ENCODE measurements around the gene CLDN8. TPM values are rescaled to one million over a fixed set of nuclear protein-coding genes. Genes with fewer than 3 reads are reported as not detected.

Gene CLDN8
- total RNA-seq, 2 experiments from 2014 or later = not detected

GRCh38 chr21:30227633-30228404 is 11.9 kb upstream of the CLDN8 start:
- Mint-ChIP-seq H3K4me3 (no peak overlapping the region), H3K36me3 (no peaks in the 10 kb centered on the region), H3K27ac (no peak overlapping the region), H3K9me3 (peaks cover 2% of the 10 kb centered on the region), H3K27me3 (no peaks in the 10 kb centered on the region), H3K4me1 (no peaks in the 10 kb centered on the region)
- no peak for DNase-seq

DNA sequence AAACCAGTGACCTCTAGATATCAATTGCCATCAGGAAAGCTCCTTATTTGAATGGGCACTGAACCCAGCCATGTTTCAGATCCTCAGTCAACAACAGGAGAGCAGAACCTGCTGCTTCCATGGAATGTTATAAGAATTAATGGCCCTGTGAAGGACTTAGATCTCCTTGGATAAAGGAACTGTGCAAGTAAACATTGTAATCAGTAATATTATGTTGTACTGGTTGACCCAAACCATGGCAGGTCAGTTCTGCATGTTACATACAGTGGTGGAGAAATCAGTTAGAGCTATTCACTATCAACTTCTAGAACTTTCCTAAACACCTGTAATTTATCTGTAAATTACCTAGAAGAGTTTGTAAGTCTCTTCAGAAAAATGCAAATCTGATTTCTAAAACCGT is 11.2 kb upstream of the CLDN8 start:
- H3K27me3 Mint-ChIP-seq = no peaks in the 10 kb centered on the region
- no peaks in the 10 kb centered on the region for H3K4me1 Mint-ChIP-seq
- DNase-seq = no peak
- H3K27ac Mint-ChIP-seq = no peak overlapping the region
- H3K9me3 Mint-ChIP-seq = peaks cover 2% of the 10 kb centered on the region
- no peaks in the 10 kb centered on the region for H3K36me3 Mint-ChIP-seq
- H3K4me3 Mint-ChIP-seq = no peak overlapping the region

DNA sequence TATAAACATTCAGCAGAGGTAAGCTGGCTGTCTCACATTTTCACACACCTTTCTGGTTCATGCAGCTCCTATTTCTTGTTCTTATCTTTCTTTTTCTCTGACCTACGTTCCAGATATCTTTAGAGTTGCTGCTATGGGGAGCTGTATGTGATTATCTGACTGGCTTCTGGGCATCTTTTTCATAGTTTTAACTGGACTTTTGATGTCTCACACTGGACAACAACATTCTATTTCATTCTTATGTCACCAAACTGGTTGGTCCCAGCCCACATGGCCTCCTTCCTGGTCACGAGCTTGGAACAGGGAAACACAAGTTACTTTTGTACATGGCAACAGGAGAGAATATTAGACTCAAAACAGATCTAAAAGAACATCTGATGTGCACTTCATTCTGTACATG is 7.7 kb upstream of the CLDN8 start:
- H3K36me3 Mint-ChIP-seq = no peaks in the 10 kb centered on the region
- no peaks in the 10 kb centered on the region for H3K27me3 Mint-ChIP-seq
- no peak overlapping the region for H3K27ac Mint-ChIP-seq
- no peaks in the 10 kb centered on the region for H3K9me3 Mint-ChIP-seq
- no peak overlapping the region for H3K4me3 Mint-ChIP-seq
- no peaks in the 10 kb centered on the region for H3K4me1 Mint-ChIP-seq
- DNase-seq = no peak

GRCh38 chr21:30222724-30223123 is 6.8 kb upstream of the CLDN8 start:
- no peak overlapping the region for H3K4me3 Mint-ChIP-seq
- H3K27me3 Mint-ChIP-seq = no peaks in the 10 kb centered on the region
- DNase-seq = no peak
- no peaks in the 10 kb centered on the region for H3K36me3 Mint-ChIP-seq
- H3K9me3 Mint-ChIP-seq = no peaks in the 10 kb centered on the region
- H3K27ac Mint-ChIP-seq = no peak overlapping the region
- H3K4me1 Mint-ChIP-seq = no peaks in the 10 kb centered on the region

DNA sequence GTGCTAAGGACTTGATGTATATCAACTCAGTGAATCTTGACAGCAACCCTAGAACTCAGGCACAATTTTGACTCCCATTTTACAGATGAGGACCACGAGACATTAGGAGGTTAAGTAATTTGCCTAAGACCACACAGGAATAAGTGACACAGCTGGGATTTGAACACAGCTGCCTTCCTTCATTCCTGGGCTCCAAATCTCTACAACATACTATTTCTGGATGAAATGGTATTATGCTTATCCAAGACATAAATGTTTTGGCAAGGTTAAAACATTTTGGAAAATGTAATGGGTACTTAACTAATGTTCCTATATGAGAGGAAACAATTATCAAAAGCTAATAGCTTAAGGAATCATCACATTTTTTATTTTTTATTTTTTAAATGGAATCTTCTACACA is 4.8 kb downstream of the CLDN8 start:
- Mint-ChIP-seq H3K27me3 (peaks cover 6% of the 10 kb centered on the region), H3K9me3 (no peaks in the 10 kb centered on the region)

GRCh38 chr21:30209601-30210000 is 6.3 kb downstream of the CLDN8 start:
- peaks cover 6% of the 10 kb centered on the region for H3K27me3 Mint-ChIP-seq
- no peaks in the 10 kb centered on the region for H3K36me3 Mint-ChIP-seq
- no peaks in the 10 kb centered on the region for H3K4me1 Mint-ChIP-seq
- no peak overlapping the region for H3K4me3 Mint-ChIP-seq
- H3K9me3 Mint-ChIP-seq = no peaks in the 10 kb centered on the region
- no peak for DNase-seq
- H3K27ac Mint-ChIP-seq = no peak overlapping the region

More for the DNA sequence above, 4.8 kb downstream of the CLDN8 start:
- H3K27ac Mint-ChIP-seq = no peak overlapping the region
- H3K4me1 Mint-ChIP-seq = no peaks in the 10 kb centered on the region
- H3K36me3 Mint-ChIP-seq = no peaks in the 10 kb centered on the region
- DNase-seq = no peak
- no peak overlapping the region for H3K4me3 Mint-ChIP-seq

- H3K27me3 Mint-ChIP-seq = no peaks in the 10 kb centered on the region
- H3K9me3 Mint-ChIP-seq = no peaks in the 10 kb centered on the region
- H3K27ac Mint-ChIP-seq = no peak overlapping the region
- no peaks in the 10 kb centered on the region for H3K36me3 Mint-ChIP-seq
- DNase-seq = no peak
- no peak overlapping the region for H3K4me3 Mint-ChIP-seq
- no peaks in the 10 kb centered on the region for H3K4me1 Mint-ChIP-seq
Measured at GRCh38 chr21:30207252-30207579, 8.7 kb downstream of the CLDN8 start.

DNA sequence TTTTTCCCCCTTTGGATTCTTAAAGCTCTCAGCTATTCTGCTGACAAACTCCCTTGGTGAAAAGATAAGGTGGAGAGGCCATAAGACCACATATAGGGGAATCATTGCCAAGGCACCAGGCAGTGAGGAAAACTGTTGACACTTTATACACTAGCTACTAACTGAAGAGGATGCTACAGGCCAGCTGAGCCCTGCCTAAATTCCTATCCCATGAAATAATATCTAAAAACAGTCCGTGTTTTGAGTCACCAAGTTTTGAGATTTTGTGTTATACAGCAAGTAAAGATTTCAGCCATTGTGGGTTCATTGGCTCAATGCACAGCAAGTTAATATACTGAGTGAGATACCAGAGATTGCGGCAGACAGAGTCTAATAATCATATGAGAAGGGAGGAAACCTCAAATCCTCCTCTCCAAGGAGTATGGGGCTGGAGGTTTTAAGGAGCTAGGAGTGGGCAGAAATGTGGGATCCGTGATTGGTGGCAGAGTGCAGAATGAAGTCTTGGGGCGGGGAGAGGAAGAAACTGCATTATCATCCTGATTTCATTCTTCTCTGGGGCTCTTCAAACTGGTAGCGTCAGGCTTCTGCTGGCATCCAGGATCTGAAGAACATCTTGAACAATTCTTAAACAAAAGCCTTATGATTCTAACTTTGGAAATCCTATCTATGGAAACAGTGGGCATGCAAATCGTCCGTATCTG is 9.2 kb downstream of the CLDN8 start:
- no peak overlapping the region for H3K4me3 Mint-ChIP-seq

DNA sequence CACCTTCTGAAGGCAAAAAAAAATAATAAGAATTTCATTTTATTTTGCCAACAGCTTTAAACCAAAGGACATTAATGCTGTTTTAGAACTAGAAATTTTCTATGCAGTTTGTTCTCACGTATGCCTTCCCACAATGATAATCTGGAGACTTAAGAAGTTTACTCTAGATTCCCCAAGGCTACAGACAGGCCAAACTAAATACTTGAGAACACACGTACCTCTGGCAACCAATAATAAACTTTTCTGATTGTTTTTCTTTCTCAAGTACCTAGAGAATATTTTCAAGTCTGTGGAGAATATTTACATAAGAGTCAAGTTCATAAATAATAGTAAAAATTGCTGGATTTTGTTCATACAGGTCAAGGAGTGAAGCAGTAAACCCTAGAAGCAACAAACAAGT is 15.9 kb downstream of the CLDN8 start:
- Mint-ChIP-seq H3K36me3 (no peaks in the 10 kb centered on the region), H3K27ac (no peak overlapping the region), H3K27me3 (peaks cover 3% of the 10 kb centered on the region), H3K4me3 (no peak overlapping the region), H3K4me1 (no peaks in the 10 kb centered on the region), H3K9me3 (peaks cover 2% of the 10 kb centered on the region)
- DNase-seq = no peak

More for the DNA sequence above, 9.2 kb downstream of the CLDN8 start:
- no peaks in the 10 kb centered on the region for H3K27me3 Mint-ChIP-seq
- H3K4me1 Mint-ChIP-seq = no peaks in the 10 kb centered on the region
- H3K9me3 Mint-ChIP-seq = no peaks in the 10 kb centered on the region
- H3K36me3 Mint-ChIP-seq = no peaks in the 10 kb centered on the region
- no peak overlapping the region for H3K27ac Mint-ChIP-seq
- DNase-seq = no peak

DNA sequence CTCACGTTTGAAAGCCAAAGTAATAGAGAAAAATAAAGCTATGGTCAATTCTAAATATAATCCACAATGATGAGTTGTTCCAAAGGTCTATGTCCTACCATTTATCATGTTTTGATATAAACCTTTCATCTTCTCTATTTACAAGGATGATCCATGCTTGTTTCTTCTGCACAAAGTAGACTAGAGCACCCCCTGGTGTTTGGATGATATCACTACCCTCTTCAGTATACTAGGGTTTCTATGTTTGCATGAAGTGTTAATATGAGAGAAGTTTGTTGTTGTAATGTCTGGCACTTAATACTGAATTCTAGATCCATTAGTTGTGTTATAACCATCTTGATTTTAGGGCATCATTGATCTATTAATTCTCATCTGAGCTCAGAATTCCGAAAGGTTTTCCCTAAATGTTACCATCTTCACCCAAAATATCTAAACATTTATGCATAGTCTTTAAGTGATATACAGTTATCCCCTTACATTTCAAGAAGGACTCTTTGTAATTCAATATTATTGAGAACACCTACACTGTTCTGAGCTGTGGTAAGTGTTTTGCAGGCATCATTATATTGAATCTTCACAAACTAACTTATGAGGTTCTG is 21.1 kb downstream of the CLDN8 start:
- Mint-ChIP-seq H3K4me3 (no peak overlapping the region), H3K4me1 (no peaks in the 10 kb centered on the region), H3K27me3 (peaks cover 3% of the 10 kb centered on the region), H3K27ac (no peak overlapping the region), H3K36me3 (no peaks in the 10 kb centered on the region), H3K9me3 (no peaks in the 10 kb centered on the region)
- no peak for DNase-seq

GRCh38 chr21:30193201-30193600 is 22.7 kb downstream of the CLDN8 start:
- Mint-ChIP-seq H3K9me3 (no peaks in the 10 kb centered on the region), H3K27ac (no peak overlapping the region)

GRCh38 chr21:30190554-30190953 is 25.3 kb downstream of the CLDN8 start:
- Mint-ChIP-seq H3K9me3 (no peaks in the 10 kb centered on the region), H3K4me3 (no peak overlapping the region), H3K36me3 (no peaks in the 10 kb centered on the region), H3K27me3 (no peaks in the 10 kb centered on the region), H3K4me1 (no peaks in the 10 kb centered on the region), H3K27ac (no peak overlapping the region)
- DNase-seq = no peak

More at GRCh38 chr21:30193201-30193600, 22.7 kb downstream of the CLDN8 start:
- Mint-ChIP-seq H3K36me3 (no peaks in the 10 kb centered on the region), H3K4me3 (no peak overlapping the region), H3K27me3 (peaks cover 3% of the 10 kb centered on the region), H3K4me1 (no peaks in the 10 kb centered on the region)
- DNase-seq = no peak

- DNase-seq = no peak
- Mint-ChIP-seq H3K36me3 (no peaks in the 10 kb centered on the region), H3K4me3 (no peak overlapping the region), H3K4me1 (no peaks in the 10 kb centered on the region), H3K9me3 (no peaks in the 10 kb centered on the region), H3K27me3 (no peaks in the 10 kb centered on the region), H3K27ac (no peak overlapping the region)
Measured at GRCh38 chr21:30189773-30190172, 26.1 kb downstream of the CLDN8 start.

- Mint-ChIP-seq H3K27me3 (no peaks in the 10 kb centered on the region), H3K27ac (no peak overlapping the region), H3K36me3 (no peaks in the 10 kb centered on the region), H3K9me3 (no peaks in the 10 kb centered on the region), H3K4me1 (no peaks in the 10 kb centered on the region), H3K4me3 (no peak overlapping the region)
- DNase-seq = no peak
Measured at GRCh38 chr21:30186242-30186641, 29.7 kb downstream of the CLDN8 start.

- Mint-ChIP-seq H3K4me3 (no peak overlapping the region), H3K4me1 (no peaks in the 10 kb centered on the region), H3K36me3 (no peaks in the 10 kb centered on the region), H3K27ac (no peak overlapping the region), H3K9me3 (no peaks in the 10 kb centered on the region), H3K27me3 (no peaks in the 10 kb centered on the region)
- no peak for DNase-seq
Measured at GRCh38 chr21:30168086-30168485, 47.8 kb downstream of the CLDN8 start.

DNA sequence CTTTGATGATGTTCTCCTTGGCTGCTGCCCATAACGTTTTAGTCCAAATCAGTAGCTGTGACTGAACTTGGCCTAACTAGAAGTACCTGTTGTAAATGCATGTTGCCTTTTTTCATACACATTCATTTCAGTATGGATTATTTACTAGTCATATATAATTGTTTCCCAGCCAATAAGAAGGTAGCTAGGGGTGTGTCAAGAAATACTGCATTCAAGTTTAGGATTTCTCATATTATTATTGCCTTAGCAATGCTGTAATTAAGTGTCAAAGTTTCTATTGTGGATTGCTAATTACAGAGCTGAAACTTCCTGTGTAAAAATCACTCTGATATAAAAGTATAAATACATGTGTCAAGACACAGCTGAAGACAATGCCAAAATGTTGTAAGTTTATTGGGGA is 49.2 kb downstream of the CLDN8 start, which contains the start of gene CLDN17:
Gene CLDN17 (minus strand): TSS at position 101 of the 400 bp plus-strand sequence. CDS start 188 bp downstream, outside the sequence.
- H3K27ac Mint-ChIP-seq = no peak within 1 kb of the TSS
- H3K36me3 Mint-ChIP-seq = no peaks in the 10 kb centered on the region
- no peak within 1 kb of the TSS for H3K4me3 Mint-ChIP-seq
- no peak for DNase-seq
- no peaks in the 10 kb centered on the region for H3K4me1 Mint-ChIP-seq
- H3K27me3 Mint-ChIP-seq = no peaks in the 10 kb centered on the region
- no peaks in the 10 kb centered on the region for H3K9me3 Mint-ChIP-seq
